Measurements from ENCODE around the gene CHCHD10.

Gene CHCHD10

GRCh38 chr22:23767673-23768548 is at the start of gene CHCHD10:
Gene CHCHD10 (minus strand): TSS chr22:23767972. CDS start chr22:23767874, 98 bp downstream.
- DNase-seq (ENCODE audit: low spot score) = peak; percentile 86

GRCh38 chr22:23817146-23817545 is 49.4 kb upstream of the CHCHD10 start:
- DNase-seq (ENCODE audit: low spot score) = no peak

GRCh38 chr22:23816156-23816976 is 48.6 kb upstream of the CHCHD10 start:
- no peak for DNase-seq (ENCODE audit: low spot score)

DNA sequence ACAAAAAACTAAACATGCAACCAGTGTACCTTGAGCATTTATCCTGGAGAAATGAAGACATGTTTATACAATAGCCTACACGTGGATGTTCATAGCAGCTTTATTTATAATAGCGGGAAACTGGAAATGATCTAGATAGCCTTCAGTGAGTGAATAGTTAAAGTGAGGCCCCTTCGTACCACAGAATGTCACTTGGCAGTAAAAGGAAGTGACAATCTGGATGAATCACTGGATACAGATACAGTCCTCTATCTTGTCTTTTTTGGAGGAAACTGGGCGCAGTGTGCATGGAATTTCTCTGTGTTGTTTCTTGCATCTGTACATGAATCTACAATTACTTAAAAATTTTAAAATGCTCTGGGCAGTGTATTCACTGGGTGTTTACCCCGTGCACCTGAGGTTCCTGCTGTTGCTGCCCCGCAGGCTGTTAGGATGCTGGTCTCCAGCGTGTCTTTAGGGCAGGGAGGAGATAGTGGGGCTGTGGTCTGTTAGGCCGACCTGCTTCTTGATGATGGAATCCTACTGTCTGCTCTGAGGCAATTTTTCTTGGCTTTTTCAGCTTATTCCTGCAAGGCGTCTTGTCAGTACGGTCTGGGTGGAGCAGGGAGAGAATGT is 47.9 kb upstream of the CHCHD10 start:
- DNase-seq (ENCODE audit: low spot score) = no peak

DNA sequence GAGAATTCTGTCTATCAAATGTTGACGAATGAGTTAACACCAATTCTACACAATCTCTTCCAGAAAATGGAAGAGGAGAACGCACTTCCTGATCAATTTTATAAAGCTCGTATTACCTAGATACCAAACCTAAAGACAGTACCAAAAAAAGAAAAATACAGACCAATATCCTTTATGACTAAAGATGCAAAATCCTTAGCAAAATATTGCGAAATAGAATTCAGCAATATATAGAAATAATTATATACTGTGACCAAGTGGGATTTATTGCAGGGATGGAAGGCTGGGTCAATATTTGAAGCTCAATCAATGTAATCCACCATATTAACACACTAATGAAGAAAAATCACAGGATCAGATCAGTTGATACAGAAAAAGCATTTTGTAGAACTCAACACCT is 44.6 kb upstream of the CHCHD10 start:
- DNase-seq (ENCODE audit: low spot score) = no peak

DNA sequence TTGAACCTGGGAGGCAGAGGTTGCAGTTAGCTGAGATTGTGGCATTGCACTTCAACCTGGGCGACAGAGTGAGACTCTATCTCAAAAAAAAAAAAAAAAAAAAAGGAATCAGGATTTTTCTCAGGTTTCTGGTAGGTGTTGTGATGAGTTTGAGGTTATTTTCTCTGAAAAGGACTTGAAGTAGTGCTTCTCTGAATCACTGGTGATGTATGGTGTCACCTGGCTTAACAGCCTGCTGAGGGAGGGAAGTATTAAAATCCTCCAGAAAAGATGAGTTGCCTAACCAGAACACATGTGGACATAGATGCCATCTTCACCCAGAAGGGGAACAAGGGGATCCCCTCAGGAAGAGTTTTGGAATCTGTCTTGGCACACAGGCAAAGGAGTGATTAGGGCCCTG is 39.1 kb upstream of the CHCHD10 start:
- DNase-seq (ENCODE audit: low spot score) = no peak

GRCh38 chr22:23804781-23805291 is 37.1 kb upstream of the CHCHD10 start:
- DNase-seq (ENCODE audit: low spot score) = no peak

DNA sequence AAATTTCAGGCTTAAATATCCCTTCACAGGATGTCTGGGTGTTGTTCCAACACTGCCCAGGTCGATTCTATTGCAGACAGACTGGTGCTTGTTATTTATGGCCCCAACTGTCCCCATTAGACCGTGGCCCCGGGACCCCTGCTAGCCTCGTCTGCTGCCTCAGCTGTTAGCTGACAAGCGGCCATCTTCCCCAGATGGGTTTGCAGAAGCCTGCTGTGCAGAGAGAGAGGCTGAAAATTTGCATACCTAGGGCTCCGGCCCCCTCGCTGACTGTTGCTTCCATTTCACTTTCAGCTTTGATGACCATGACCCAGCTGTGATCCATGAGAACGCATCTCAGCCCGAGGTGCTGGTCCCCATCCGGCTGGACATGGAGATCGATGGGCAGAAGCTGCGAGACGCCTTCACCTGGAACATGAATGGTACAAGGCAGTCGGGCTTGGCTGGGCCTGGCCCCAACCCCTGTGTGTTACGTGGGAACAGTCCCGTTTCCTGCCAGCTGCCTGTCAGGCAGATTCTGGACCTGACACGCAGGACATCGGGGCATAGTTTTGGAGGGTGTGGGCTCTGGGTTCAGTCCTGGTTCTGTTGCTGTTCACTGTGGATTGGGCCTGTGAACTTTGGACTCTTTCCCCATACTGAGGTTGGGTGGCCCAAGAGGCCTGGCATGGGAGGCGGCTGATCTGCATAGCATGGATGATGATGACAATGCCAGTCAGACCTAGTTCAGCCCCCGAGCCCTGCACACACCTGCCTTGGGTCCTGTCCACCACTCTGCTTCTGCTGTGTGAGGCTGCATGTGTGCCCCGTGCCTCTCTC is 35.4 kb upstream of the CHCHD10 start:
- DNase-seq (ENCODE audit: low spot score) = no peak

DNA sequence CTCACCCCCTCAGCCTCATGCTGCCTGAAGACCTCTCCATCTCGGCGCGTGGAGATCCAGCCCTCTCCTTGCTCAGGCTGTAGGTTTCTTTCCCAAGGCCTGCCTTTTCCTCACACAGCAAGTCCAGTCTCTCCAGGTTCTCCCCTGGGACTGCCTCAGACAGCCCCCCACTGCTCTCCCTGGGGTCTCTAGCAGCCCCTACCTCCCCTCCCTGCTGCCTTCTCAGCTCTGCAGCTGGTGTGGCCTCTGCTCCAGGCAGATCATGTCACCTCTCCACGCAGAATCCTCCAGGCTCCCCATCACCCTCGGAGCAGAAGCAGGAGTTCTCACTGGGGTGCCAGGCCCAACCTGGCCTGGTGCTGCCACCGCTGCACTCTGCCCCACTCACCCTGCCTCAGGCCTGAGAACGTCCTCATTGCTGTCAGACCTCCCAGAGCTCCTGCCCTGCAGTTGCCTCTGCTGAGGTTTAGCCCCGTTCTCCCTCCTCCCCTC is 34.2 kb upstream of the CHCHD10 start:
- no peak for DNase-seq (ENCODE audit: low spot score)

- no peak for DNase-seq (ENCODE audit: low spot score)
Observed at GRCh38 chr22:23801238-23801821, 33.6 kb upstream of the CHCHD10 start.

GRCh38 chr22:23800297-23801237 is 32.8 kb upstream of the CHCHD10 start:
- DNase-seq (ENCODE audit: low spot score) = no peak

DNA sequence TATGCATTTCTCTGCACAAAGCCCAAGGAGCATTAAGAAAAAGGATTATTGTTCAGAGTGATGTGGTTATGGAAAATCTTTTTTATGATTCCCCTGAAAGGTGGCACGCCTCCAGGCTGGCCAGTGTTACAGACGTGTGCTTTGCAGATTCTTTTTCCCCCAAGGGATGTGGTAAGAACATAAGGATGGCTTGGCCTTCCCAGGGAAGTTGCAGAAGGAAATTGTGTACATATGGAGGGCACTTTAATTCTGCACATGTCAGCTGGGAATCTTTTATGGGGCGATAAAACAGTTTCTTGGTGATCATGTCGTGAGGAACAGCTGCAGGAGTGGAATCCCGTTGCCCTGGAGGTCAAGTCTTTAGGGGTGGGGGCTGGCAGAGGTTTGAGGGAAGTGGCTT is 28.7 kb upstream of the CHCHD10 start:
- DNase-seq (ENCODE audit: low spot score) = no peak

DNA sequence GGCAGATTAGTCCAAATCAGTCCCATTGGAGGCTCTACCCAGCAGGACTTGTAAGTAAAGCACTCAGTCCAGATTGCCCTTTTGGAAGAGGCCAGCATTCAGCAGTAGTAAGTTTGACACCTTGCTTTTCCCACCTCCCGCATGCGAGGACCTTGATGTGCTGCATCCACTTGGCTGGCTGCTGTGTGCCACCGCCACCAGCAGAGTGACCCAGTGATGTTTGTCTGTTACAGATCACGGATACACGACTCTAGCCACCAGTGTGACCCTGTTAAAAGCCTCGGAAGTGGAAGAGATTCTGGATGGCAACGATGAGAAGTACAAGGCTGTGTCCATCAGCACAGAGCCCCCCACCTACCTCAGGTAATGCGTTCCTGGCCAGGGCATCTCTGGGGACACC is 25.6 kb upstream of the CHCHD10 start:
- no peak for DNase-seq (ENCODE audit: low spot score)

DNA sequence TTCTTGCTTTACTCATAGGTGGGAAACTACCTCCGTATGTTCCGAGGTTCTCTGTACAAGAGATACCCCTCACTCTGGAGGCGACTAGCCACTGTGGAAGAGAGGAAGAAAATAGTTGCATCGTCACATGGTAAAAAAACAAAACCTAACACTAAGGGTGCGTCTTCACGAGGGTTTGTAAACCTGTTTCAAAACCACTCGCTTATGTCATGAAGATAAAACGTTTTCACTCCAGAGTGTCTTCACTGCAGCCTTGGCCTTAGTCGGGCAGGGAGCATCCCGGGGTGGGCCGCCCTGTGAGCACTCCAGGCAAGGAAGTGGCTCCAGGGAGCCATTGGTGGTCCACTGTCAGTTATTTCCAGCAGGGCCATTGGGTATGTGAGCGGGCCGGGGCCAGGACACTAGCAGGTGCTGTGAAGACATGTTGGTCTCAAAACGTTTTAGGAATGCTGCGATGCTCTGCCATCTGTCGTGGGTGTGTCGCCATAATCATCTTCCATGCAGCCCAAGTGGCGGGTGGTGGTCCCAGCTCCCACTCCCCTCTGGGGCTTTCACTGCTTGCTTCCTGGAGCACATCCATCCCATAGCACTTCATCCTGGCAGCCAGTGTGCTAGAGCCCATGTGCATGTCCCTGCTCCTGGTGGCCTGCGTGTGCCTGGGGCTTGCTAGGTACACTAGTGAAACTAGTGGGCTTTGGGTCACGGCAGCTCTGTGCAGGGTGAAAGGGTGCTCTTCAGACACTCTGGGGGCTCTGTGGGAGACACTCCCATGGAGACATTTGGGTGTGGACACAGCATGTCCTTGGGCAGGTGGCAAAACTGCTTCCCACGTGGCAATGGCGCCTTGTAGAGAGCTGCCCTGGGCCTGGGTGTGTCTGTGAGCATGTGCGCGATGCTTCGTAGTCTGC is 24.2 kb upstream of the CHCHD10 start:
- DNase-seq (ENCODE audit: low spot score) = no peak

DNA sequence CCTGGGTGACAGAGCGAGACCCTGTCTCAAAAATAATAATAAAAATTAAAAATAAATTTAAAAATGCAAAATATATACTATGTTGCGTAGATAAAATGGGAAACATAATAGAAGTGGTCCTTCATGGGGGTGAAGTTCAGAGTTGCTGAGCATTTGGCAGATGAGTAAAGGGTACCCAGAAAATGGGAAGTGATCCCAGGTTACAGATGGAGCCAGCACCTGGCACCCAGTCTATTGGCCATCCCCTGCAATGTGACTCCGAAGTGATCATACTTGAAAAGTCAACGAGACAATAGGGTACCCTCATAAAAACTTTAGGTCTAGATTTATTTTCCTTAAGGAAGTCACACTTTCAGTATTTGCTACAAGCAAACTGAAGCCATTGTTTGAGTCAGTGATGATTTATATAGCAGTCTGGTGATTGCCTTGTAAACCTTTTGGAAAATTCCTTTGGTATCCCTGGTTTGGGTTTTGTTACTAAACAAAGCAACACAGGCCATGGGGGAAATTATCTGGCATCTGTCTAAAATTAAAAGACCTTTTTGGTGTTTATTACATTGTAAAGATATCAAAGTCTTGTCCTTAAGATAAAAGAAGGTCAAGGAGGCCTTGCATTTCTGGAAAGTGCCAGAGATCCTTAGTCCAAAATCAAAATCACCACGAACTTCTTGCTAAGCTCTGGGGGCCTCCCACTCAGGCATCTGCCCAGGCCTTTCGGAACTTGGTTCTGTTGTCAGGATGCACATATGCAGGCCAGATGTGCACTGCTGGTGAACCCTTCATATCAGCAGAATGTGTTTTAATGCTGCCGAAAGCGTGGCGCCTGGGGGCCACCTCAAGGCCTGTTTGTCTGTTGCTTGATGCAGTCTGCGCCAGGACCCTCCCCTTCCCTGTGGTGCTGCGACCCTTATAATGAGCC is 23.3 kb upstream of the CHCHD10 start:
- no peak for DNase-seq (ENCODE audit: low spot score)

DNA sequence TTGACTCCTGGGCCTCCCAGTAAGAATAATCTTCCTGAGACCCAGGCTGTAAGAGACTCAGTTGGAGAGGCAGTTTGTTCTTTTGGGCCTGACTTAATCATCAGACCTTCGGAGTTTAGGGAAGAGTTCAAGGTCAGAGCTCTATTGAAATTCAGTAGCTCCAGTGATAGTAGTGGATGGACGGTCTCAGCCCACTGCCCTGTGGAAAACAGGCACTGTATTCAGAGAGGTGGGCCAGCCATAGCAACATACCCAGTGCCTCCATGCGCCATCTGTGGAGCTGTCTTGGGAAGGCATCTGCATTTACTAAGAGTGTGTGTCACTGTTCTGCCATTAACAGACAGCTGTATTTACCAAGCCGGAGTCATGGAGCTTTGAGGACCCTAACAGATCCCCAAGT is 21.9 kb upstream of the CHCHD10 start:
- DNase-seq (ENCODE audit: low spot score) = no peak

GRCh38 chr22:23789121-23789520 is 21.3 kb upstream of the CHCHD10 start:
- no peak for DNase-seq (ENCODE audit: low spot score)

DNA sequence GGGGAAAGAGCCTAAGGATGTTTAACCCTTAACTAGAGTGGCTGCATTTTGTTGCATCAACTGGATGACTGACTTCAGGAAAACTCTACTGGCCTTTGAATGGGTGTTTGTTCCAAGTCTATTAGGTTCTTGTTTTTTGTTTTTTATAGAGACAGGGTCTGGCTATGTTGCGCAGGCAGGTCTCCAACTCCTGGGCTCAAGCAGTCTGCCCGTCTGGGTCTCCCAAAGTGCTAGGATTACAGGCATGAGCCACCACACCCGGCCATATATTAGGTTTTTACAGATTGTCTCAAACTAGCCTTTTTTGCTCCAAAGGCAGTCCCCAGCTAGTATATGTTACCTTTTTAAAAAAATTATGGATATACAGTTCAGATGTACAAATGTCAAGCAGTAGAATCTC is 20.1 kb upstream of the CHCHD10 start:
- no peak for DNase-seq (ENCODE audit: low spot score)
